Measurements from ENCODE around the gene SCAF1. TPM values are rescaled to one million over a fixed set of nuclear protein-coding genes. Genes with fewer than 3 reads are reported as not detected.
A peak's percentile ranks its signal among the peaks of the same experiment; 100 is the strongest.

The SCAF1 gene
- total and polyA plus RNA-seq, 2 of the 13 experiments (the other 11 are each of a cell fraction or from before 2014, with no cell fraction given), result 3.3 to 6.1 TPM

DNA sequence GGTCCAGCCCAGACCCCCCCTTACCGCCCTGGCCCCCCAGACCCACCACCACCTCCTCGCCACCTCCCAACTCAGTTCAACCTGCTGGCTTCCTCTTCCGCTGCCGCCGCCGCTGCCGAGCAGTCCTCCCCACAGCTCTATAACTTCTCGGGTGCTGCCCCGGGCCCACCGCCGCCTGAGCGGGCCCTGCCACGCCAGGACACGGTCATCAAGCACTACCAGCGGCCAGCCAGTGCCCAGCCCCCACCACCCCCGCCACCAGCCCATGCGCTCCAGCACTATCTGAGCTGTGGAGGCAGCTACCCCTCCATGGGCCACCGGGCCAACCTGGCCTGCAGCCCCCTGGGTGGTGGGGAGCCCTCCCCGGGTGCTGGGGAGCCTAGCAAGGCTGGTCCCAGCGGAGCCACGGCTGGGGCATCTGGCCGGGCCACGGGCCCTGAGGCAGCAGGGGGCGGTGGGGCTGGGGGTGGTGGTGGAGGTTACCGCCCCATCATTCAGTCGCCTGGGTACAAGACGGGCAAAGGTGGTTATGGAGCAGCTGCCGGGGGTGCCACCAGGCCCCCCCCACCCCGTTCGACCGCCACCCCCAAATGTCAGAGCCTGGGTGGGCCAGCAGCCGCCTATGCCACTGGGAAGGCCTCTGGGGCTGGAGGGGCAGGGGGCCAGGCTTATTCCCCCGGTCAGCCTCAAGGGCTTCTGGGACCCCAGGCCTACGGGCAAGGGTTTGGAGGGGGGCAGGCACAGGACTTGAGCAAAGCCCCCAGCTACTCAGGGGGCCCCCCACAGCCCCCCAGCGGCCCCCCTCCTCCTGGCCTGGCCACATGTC lies 46.8 kb upstream of the SCAF1 start:
- Histone ChIP-seq H3K9me3 (ENCODE audit: low read length) (no peaks in the 10 kb centered on the region), H3K36me3 (replicated peaks in 1 of 2; ENCODE audit: control insufficient read depth in 1 of 2, insufficient read depth in 2 of 2, low read length in 2 of 2) (peaks cover 6 to 34% of the 10 kb centered on the region in 2 experiments; a peak in 4 of 5 replicates), H3K4me3 (replicated peaks in 1 of 3; ENCODE audit: insufficient read depth in 1 of 3, low read depth in 2 of 3, low read length in 3 of 3) (no peak overlapping the region), H3K9ac (ENCODE audit: insufficient read depth, low read depth, low read length) (no peak overlapping the region), H2AFZ (ENCODE audit: low read length) (no peak overlapping the region), H3K4me1 (ENCODE audit: insufficient read depth, low read length) (peaks cover 16% of the 10 kb centered on the region), H3K79me2 (ENCODE audit: insufficient read depth, low read length) (peaks cover 15% of the 10 kb centered on the region), H3K27ac (ENCODE audit: extremely low read length, insufficient read depth, low read length) (no peak overlapping the region), H4K20me1 (ENCODE audit: insufficient read depth, low read length) (0 out of 2 replicates have a peak, but pooled peaks cover 5% of the 10 kb centered on the region), H3K27me3 (ENCODE audit: control insufficient read depth in 1 of 2, insufficient read depth in 2 of 2, low read length in 2 of 2) (no peaks in the 10 kb centered on the region), H3K4me2 (ENCODE audit: low read depth, low read length) (no peak overlapping the region)
- no TSS peak for BruUV-seq (replicated peaks)
- in situ Hi-C loops (cut with HindIII; ENCODE audit: extremely low pct_ligation_motif_present, low pct_unique_long_range_greater_than_20kb) (loop anchor here (10.0 kb wide), 1 partner anchor 80 kb away; the partner anchor contains the start of gene PRMT1), intact Hi-C loops (cut with micrococcal nuclease; ENCODE audit: unreplicated experiment) (no loop called here)
- FAIRE-seq (no peak), ATAC-seq (no peak), DNase-seq (ENCODE audit: low spot score) (no peak)
- POLR2A ChIA-PET, result no interaction called here
- 99% methylated on average over 15 of the region's 35 CpGs for WGBS (ENCODE audit: low lambda C conversion rate)
- TF ChIP-seq, protein P1, sequence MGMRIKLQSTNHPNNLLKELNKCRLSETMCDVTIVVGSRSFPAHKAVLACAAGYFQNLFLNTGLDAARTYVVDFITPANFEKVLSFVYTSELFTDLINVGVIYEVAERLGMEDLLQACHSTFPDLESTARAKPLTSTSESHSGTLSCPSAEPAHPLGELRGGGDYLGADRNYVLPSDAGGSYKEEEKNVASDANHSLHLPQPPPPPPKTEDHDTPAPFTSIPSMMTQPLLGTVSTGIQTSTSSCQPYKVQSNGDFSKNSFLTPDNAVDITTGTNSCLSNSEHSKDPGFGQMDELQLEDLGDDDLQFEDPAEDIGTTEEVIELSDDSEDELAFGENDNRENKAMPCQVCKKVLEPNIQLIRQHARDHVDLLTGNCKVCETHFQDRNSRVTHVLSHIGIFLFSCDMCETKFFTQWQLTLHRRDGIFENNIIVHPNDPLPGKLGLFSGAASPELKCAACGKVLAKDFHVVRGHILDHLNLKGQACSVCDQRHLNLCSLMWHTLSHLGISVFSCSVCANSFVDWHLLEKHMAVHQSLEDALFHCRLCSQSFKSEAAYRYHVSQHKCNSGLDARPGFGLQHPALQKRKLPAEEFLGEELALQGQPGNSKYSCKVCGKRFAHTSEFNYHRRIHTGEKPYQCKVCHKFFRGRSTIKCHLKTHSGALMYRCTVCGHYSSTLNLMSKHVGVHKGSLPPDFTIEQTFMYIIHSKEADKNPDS (CRISPR knock-in tag; IDR thresholded peaks at IDR 0.05), result no peak
- TF ChIP-seq RBFOX2 (IDR thresholded peaks at IDR 0.05; ENCODE audit: low read depth, low read length) (0 out of 2 replicates have a peak, but pooled peaks have one; percentile 8), SPEN (CRISPR knock-in tag; IDR thresholded peaks at IDR 0.05; ENCODE audit: low read depth) (no peak), MAZ (IDR thresholded peaks at IDR 0.05; ENCODE audit: borderline replicate concordance, low read depth, low read length) (no peak), MAZ (CRISPR knock-in tag; IDR thresholded peaks at IDR 0.05; ENCODE audit: low read depth) (no peak), NFYC (CRISPR knock-in tag; IDR thresholded peaks at IDR 0.05) (no peak), STAG1 (CRISPR knock-in tag; IDR thresholded peaks at IDR 0.05) (no peak), ZNF326 (CRISPR knock-in tag; IDR thresholded peaks at IDR 0.05; ENCODE audit: borderline replicate concordance) (no peak), JUND (CRISPR knock-in tag; IDR thresholded peaks at IDR 0.05) (no peak)
- TF ChIP-seq, protein P2, sequence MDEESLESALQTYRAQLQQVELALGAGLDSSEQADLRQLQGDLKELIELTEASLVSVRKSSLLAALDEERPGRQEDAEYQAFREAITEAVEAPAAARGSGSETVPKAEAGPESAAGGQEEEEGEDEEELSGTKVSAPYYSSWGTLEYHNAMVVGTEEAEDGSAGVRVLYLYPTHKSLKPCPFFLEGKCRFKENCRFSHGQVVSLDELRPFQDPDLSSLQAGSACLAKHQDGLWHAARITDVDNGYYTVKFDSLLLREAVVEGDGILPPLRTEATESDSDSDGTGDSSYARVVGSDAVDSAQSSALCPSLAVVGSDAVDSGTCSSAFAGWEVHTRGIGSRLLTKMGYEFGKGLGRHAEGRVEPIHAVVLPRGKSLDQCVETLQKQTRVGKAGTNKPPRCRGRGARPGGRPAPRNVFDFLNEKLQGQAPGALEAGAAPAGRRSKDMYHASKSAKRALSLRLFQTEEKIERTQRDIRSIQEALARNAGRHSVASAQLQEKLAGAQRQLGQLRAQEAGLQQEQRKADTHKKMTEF (CRISPR knock-in tag; IDR thresholded peaks at IDR 0.05), result no peak
- CTCF ChIA-PET (ENCODE audit: low intra/inter-chr PET ratio, low total read pairs), result no interaction called here

Data from HepG2 (cell line).